CD4-positive, alpha-beta T cell treated with Interleukin-21 for 1 hour (primary cell): ENCODE data around the gene TTLL9.
"Not testable (repeated sequence)": the region's sequence is repeated elsewhere in the genome, so short reads cannot be mapped to it uniquely, and the experiment has no call there.

Experiments
- DNase-seq: peaks from one replicate; pipeline ENCODE4 v3.0.0-alpha.2; 2020

The TTLL9 gene

DNA sequence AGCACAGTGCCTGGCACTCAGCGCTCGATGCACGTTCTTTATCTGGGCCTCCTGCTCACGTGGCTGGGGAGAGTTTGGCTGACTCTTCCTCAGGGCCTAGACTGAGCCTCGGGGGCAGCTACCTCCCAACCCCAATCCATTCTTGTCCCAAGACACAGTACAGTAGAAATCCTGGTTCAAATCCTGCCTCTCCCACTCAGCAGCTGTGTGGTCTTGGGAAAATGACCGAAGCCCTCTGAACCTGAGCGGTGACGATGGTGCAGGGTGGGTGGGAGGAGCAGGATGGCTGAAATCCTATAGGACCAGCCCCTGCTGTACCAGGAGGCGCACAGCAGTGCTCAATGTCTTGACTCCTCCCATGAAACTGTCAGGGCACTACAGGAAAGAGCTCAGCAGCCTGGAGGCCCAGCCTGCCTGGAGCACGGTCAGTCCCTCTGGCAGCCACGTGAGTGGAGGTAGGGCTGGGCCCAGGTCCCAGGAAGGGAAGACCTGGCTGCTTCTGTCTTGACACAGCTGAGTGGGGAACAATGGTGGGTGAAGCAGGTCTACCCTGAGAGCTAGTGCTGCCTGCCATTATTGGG is 49.9 kb downstream of the TTLL9 start:
- DNase-seq: no peak

DNA sequence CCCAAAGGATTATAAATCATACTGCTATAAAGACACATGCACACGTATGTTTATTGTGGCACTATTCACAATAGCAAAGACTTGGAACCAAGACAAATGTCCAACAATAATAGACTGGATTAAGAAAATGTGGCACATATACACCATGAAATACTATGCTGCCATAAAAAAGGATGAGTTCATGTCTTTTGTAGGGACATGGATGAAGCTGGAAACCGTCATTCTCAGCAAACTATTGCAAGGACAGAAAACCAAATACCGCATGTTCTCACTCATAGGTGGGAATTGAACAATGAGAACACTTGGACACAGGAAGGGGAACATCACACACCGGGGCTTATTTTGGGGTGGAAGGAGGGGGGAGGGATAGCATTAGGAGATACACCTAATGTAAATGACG is 51.0 kb downstream of the TTLL9 start:
- DNase-seq: not testable (repeated sequence)

DNA sequence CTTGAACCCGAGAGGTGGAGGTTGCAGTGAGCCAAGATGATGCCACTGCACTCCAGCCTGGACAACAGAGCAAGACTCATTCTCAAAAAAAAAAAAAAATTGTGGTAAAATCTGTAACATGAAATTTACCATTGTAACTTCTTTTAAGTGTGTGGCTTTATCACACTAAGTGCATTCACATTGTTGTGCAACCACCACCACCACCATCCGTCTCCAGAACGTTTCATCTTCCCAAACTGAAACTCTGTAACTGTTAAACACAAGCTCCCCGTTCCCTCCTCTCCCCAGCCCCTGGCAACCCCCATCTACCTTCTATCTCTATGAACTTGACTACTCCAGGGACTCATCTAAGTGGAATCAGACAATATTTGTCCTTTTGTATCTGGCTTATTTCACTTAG is 51.7 kb downstream of the TTLL9 start:
- DNase-seq: no peak

DNA sequence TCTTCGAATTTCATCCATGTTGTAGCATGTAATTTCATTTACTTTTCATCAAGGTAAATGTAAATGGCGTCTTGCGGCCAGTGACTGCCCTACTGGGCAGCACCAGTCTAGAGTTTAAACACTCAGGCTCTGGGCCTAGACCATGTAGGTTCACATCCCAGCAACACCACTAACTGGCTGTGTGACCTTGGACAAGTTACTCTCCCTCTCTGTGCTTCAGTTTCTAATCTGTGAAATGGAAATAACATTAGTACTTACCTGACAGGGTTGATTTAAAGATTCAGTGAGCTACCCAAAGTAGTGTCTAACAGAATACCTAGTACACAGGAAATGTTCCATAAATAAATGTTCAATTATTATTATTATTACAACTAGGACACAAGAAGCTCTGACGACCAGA is 52.2 kb downstream of the TTLL9 start:
- DNase-seq: no peak

DNA sequence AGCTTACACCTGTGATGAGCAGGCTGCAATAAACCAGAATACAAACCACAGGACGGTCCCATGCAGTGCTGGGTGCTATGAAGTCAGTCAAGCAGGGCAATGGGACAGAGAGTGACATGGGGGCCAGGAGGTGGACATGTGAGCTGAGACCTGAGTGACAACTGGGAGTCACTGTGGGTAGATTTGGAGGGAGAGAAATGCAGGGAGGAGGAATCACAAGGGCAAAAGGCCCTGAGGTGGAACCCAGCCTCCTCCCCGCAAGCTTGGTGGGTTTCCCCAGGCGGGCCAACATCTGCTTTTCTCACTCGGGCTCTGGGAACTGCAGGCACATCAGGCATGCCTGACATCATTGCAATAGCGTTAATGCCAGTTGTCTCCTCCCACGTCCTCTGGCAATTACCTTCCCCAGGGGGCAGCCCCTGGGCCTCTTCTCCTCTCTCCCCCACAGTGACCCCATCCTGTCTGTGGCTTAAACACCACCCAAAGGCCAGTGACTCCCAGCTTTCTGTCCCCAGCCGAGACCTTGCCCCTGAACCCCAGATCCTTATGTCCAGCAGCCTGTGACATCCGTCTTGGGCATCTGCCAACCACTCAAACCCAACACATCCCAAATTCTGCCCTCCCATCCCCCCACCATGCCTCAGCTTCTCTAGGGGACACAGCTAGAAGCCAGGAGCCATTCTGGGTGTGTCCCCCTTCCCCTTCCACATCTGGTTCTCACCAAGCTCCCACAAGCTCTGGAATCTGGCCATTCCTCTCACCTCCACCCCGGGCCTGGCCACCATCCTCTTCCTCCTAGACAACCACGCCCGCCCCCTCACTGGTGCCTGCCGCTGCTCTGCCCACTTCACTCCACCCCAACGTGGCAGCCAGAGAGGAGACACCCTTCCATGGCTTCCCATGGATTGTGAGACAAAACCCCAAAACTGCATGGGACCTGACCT is 53.2 kb downstream of the TTLL9 start:
- no peak for DNase-seq

DNA sequence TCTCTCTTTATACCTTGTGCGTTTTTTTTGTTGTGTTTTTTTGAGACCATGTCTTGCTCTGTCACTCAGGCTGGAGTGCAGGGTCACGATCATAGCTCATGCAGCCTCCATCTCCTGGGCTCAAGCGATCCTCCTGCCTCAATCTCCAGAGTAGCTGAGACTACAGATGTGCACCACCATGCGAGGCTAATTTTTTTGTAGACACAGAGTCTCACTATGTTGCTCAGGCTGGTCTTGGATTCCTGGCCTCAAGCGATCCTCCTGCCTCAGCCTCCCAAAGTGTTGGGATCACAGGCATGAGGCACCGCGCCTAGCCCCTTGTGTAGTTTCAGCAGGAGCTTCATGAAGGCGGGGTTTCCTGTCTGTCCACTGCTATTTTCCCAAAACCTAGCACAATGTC is 54.1 kb downstream of the TTLL9 start:
- DNase-seq: no peak

DNA sequence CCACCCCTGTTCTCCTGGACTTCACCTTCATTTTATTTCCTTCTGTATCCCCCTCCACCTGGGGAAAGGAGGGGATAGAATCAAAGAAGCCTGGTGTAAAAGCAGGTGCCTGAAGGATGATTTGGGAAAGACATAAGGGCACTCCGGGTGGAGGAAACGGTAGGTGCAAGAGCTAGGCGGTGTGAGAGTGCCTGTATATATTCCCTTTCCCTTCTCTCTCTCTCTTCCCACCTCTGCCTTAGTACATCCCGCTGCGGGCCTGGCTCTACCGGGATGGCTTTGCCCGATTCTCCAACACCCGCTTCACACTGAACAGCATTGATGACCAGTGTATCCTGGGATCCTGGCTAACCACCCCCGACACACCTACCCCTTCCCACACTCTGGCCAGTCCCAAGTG is 55.2 kb downstream of the TTLL9 start:
- no peak for DNase-seq

DNA sequence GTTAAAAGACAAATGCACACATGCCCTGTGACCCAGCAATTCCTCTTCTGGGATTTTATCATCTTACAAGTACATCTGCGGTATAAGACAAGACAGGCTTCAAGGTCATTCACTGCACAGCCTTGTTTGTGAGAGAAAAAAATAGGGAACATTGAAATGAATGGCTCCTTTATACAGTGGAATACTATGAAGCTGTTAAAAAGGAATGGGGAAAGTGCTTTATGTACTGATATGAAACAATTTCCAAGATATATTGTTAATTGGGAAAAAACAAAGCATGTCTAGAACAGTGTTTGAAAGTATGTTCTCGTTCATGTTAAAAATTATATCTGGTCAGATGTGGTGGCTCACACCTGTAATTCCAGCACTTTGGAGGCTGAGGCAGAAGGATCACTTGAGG is 56.1 kb downstream of the TTLL9 start:
- no peak for DNase-seq

DNA sequence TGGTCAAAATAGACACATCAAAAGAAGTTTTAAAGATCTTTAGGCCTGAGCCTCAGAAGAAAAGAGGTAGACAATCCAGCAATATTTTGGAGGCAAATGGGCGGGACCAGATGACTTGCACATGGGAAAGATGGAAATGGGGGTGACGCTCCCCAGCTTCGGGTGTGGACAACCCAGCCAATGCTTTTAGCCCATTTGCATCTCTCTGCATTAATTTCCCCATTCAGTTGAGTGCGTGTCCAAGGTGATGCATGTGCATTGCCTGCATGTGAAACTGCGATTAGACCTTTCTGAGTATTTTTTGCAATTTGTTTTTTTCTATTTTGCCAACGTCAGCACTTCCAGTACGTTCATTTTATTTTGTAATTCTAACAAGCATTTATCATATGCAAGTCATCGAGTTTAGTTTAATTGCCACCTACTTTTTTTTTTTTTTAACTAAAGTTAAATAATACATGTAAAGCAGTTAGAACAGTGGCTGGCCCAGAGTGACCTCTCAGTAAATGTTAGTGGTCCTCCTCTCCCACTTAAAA is 57.3 kb downstream of the TTLL9 start:
- no peak for DNase-seq

DNA sequence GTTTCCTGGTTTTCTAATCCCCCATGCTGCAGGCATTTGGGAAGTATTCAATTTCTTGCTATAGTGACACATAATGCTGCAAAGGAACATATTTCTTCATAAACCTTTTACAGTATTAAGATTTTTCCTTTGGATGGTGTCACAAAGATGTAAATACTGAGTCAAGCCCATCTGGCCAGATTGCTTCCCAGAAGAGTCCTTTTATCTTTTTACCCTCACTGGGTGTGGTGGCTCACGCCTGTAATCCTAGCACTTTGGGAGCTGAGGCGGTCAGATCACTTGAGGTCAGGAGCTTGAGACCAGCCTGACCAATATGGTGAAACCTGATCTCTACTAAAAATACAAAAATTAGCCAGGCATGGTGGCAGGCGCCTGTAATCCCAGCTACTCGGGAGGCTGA is 59.2 kb downstream of the TTLL9 start:
- not testable (repeated sequence) for DNase-seq

DNA sequence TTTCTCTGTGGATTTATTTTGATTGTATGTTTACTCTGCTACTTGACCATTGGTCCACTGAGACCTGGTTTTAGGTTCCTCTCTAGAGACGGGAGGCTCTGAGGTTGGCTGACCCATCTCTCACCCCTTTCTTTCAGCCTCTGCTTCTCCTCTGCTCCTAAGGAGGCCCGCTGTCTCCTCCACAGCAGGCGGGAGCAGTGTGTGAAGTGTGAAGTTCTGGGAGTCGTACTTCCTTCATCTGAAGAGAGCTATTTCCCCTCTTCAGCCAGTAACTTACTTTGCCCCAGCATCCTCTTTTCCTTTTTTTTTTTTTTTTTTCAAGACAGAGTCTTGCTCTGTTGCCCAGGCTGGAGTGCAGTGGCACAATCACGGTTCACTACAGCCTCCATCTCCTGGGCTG is 60.3 kb downstream of the TTLL9 start:
- no peak for DNase-seq

DNA sequence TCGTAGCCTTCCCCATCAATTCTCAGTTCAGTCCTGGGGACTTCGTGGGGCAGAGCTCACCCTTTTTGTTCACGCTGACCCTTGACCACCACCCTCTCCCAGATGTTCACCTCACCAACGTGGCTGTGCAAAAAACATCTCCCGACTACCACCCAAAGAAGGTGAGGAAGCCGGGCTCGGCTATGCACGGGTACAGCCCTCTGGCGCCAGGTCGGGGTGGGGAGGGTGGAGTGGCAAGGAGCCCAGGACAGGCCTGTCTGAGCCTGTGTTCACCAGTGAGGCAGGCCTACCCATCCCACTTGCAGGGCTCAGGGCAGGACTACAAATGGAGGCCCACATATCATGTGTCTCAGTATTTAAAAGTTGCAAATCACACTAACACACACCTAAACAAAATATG is 63.3 kb downstream of the TTLL9 start:
- DNase-seq: no peak

DNA sequence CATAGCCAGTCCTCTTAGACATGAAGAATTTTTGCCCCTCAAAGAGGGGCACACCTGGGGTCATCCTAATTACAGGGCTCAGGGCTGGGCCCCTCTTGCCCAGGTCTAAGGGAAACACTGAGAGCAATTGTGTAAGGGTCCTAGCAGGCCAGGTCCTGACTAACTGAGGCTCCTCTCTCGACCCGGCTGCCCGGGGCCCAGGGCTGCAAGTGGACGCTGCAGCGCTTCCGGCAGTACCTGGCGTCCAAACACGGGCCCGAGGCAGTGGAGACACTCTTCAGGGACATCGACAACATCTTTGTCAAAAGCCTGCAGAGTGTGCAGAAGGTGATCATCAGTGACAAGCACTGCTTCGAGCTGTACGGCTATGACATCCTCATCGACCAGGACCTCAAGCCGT is 64.1 kb downstream of the TTLL9 start:
- no peak for DNase-seq

DNA sequence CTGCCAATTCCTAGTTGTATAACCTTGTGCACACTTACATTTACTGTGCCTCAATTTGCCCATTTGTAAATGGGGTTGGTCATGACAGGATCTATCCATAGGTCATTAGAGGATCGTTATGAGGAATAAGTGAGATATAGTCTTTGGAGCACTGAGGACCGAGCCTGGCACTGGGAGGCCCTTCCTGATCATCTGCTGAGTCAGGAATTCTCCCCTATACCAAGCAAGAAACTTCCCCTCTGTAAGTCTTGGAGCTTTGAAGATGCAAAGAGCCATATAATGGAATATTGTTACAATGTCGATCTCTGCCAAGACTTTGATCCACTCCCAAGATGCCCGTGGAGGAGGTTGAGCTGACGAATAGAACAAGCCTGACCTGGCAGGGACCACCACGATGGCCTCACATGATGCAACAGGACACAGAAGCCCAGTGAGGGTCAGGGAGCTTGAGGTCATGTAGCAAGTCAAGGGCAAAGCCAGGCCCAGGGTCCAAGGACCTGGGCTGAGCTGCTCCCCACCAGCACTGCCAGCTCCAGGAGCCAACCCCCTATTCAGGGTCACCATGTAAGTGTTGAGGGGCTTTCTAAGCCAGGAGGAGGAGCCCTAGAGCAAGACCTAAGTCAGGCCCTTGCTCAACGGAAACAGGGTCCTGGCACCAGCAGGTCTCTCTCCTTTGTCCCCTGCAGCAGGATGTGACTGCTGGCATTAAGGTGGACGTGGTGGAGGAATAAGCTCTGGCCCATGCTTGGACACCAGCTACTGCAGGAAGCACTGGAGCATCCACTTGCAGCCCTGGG is 64.7 kb downstream of the TTLL9 start:
- no peak for DNase-seq

DNA sequence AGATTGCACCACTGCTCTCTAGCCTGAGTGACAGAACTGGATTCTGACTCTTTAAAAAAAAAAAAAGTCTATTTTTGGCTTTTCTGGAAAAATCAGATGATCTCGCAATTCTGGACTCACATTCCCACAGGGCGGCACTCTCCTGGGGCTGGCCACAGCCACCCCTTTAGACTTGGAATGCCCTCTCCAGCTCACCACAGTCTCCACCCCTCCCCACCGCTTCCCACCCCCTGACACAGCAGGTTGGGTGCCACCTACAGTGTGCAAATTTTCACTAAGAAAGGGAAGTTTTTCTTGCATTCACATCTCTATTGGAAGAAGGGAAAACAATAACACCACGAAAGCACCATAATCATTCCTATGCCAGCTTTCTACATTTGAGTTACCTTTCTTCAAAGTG is 66.0 kb downstream of the TTLL9 start:
- DNase-seq: no peak

DNA sequence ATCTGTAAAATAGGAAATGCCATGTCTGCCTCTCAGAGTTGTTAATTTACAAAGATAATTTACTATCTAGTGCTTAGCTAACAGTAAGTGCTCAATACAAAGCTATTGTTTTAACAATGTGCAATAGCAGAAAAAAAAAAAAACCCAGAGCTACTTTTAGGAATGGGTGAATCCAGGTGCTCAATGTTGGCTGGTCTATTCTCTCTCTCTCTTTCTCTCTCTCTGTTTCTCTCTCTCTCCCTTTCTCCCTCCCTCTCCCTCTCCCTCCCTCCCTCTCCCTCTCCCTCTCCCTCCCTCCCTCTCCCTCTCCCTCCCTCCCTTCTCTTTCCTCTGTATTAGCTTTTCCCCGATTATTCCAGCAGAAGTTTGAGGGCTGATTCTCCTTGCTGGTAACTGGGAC is 67.4 kb downstream of the TTLL9 start:
- no peak for DNase-seq

DNA sequence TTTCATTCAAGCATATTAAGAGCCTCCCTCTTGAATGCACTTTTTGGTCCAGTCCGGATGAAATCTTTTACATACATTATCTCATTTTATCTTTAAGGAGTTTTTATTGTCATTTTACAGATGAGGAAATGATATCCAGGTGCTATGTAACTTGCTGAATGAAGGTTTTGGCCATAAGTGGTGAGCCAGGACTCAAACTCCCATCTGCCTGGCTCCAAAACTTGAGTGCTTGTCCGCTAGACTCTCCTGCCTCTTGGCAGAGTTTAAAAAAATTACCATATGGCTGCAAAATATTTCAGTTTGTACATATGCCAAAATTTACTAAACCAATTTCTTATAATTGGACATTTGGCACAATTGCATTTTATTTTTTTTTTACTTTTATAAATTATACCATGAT is 69.2 kb downstream of the TTLL9 start:
- DNase-seq: no peak

DNA sequence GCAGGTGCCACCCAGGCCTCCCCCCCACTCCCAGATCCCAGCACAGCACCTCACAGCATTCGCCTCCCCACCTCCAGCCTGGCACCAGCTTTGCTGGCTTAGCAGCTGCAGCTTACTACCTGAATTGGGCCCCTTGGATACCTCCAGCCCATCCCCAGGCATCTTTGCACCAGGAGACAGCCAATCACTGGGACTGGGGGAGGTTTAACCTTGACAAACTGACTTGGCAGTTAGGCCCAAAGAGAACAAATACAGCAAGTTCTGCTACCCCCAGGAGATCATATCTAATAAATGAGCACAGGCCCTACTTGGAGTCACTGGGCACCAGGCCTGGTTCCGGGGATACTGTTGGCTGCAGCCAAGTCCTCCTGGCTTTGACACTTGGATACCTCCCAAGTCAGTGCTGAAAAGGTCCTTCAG is 72.6 kb downstream of the TTLL9 start:
- DNase-seq: no peak

DNA sequence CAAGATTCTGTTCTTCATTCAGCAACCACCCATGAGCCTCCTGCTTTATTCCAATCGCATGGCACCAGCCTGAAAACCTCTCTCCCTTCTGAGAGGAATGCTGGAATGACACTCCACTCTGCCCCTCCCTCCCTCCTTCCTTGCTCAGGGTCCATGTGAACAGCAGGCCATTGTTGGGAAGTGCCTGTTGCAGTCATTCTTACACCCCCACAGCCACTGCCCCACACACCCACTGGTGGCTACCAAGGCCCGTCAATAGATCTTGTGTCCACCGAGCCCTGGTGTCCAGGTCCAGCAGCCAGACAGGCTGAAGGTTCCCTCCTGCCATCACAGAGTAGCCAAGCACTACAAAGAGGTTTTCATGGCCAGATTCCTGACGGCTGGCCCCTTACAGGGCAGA is 74.9 kb downstream of the TTLL9 start:
- DNase-seq: no peak

DNA sequence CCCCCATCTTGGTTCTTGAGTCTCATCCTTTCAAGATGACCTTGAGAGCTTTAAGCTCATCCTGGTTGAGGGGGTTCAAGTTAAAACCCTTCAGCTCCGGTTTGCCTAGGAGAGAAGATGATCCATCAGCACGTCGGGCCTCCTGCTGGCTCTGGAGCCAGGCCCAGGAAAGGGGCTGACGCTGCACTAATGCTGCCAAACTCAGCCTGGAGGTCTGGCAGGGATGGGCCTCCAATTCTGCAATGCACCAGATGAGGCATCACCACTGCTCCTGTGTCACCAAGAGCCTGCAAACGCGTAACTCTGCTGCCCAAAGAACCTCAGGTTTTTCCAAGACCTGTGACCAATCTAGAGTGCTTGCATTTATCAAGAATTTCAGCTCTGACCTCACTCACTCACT is 75.4 kb downstream of the TTLL9 start:
- no peak for DNase-seq

DNA sequence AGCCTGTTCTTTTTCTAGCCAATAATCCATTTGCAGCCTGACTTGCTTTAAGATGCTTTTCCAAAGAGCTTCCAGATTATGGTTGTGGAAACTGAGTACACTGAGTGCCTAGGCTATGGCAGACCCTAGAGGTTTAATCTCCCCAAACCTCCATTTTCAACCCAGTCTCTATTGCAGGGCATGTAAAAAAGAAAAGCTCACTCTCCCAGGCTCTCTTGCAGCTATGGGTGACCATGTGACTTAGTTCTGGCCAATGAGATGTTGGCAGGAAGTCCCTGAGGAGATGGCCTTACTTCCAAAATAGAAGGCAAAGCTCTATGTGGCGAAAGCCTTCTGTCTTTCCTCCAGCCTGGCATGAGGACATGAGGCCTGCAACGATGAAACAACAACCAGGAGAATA is 77.6 kb downstream of the TTLL9 start:
- DNase-seq: no peak

DNA sequence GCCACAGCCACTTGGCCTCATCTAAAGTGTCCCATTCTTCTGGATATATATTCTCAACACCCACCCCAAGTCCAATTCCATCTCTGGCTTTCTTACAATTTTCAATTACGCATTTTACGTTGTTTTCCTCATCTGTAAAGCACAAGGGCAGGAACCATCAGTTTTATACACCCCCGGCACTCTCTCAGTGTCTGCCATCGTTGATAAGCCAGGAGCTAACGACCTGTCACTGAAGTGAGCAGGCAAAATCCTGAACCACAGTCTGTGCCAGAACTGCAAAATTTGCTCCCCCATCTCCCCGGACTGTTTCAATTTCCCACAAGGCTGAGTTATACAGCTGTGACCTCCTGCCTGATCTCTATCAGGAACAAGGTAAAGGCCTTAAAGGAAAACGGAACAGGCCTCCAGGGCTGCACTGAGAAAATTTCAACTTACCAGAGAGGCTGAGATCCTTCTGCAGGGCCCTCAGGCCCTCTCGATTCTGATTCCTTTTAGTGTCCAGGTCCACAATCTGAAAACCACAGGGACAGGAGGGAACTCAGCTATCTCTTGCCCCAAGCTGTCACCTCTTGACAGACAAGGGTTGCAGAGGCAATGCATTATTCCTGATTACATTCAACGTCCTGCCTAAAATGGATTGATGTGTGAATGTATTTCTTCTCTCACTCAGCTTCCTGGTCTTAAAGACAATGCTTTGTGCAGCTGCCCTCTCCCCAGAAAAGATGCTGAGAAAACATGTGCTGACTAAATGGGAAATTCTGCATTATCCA is 79.6 kb downstream of the TTLL9 start:
- no peak for DNase-seq

DNA sequence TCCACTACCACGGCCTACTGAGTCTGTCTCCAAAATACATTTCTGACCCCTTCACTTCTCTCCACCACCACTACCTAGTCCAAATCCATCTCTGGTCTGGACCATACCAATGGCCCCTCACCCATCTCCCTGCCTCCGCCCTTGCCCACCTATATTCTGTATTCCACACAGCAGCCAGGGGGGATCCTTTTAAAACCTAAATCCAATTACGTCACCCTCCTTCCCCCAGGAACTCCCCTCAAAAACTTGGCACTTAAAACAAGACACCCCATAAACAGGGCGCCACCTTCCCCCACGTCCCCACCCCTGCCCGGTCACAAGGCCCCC is 80.7 kb downstream of the TTLL9 start:
- no peak for DNase-seq
